Measurements from ENCODE around the gene SHD. TPM values are rescaled to one million over a fixed set of nuclear protein-coding genes. Genes with fewer than 3 reads are reported as not detected.

SHD gene
- total and polyA plus RNA-seq, 3 donors from 2014 or later: 0.16 to 1.8 (median 0.79) TPM

GRCh38 chr19:4319067-4319718, 40.1 kb downstream of the SHD start:
- no peaks in the 10 kb centered on the region for H3K36me3 ChIP-seq (ENCODE audit: low read depth, missing control alignments)
- 91 to 94% methylated on average over 2 of the region's 2 CpGs for WGBS, 2 donors

DNA sequence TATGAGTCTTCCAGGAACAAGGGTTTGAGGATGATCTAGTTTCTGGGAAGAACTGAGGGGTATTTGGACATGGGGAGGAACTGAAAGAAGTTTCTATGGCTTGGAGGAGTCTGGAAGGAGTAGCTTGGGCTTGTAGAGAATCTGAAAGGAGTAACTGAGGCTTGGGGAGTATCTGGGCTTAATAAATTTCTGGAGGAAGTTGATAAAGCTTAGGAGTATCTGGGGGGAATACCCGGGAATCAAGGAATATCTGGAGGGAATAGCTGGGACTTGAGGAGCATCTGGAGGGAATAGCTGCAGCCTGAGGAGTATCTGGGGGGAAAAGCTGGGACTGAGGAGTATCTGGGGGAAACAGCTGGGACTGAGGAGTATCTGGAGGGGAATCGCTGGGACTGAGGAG, 41.4 kb downstream of the SHD start:
- H3K4me1 ChIP-seq: no peaks in the 10 kb centered on the region
- intact Hi-C loops (cut with DNase I; ENCODE audit: low total_unique reads): no loop called here
- WGBS, 2 donors: 92 to 97% methylated on average over 2 of the region's 2 CpGs
- no peak overlapping the region for H3K4me3 ChIP-seq
- no peaks in the 10 kb centered on the region for H3K36me3 ChIP-seq (ENCODE audit: low read depth, missing control alignments)
- no peak for TF ChIP-seq POLR2A (IDR thresholded peaks at IDR 0.05)
- TF ChIP-seq, protein P1, sequence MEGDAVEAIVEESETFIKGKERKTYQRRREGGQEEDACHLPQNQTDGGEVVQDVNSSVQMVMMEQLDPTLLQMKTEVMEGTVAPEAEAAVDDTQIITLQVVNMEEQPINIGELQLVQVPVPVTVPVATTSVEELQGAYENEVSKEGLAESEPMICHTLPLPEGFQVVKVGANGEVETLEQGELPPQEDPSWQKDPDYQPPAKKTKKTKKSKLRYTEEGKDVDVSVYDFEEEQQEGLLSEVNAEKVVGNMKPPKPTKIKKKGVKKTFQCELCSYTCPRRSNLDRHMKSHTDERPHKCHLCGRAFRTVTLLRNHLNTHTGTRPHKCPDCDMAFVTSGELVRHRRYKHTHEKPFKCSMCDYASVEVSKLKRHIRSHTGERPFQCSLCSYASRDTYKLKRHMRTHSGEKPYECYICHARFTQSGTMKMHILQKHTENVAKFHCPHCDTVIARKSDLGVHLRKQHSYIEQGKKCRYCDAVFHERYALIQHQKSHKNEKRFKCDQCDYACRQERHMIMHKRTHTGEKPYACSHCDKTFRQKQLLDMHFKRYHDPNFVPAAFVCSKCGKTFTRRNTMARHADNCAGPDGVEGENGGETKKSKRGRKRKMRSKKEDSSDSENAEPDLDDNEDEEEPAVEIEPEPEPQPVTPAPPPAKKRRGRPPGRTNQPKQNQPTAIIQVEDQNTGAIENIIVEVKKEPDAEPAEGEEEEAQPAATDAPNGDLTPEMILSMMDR (IDR thresholded peaks at IDR 0.05): no peak
- DNase-seq: no peak
- no peaks in the 10 kb centered on the region for H3K27me3 ChIP-seq
- H3K27ac ChIP-seq: no peak overlapping the region
- no peaks in the 10 kb centered on the region for H3K9me3 ChIP-seq

More at GRCh38 chr19:4319067-4319718, 40.1 kb downstream of the SHD start:
- Histone ChIP-seq H3K9me3 (no peaks in the 10 kb centered on the region), H3K4me1 (peaks cover 4% of the 10 kb centered on the region), H3K27me3 (no peaks in the 10 kb centered on the region), H3K4me3 (no peak overlapping the region), H3K27ac (no peak overlapping the region)
- no peak for DNase-seq
- TF ChIP-seq, protein P1 (IDR thresholded peaks at IDR 0.05): no peak
- no peak for TF ChIP-seq POLR2A (IDR thresholded peaks at IDR 0.05)
- intact Hi-C loops (cut with DNase I; ENCODE audit: low total_unique reads): no loop called here

- Histone ChIP-seq H3K36me3 (ENCODE audit: low read depth, missing control alignments) (no peaks in the 10 kb centered on the region), H3K27me3 (no peaks in the 10 kb centered on the region), H3K27ac (no peak overlapping the region), H3K9me3 (no peaks in the 10 kb centered on the region), H3K4me3 (no peak overlapping the region), H3K4me1 (no peaks in the 10 kb centered on the region)
- WGBS, 2 donors: 64 to 66% methylated on average over 8 to 36 of the region's 37 CpGs
- no peak for DNase-seq
- TF ChIP-seq POLR2A (IDR thresholded peaks at IDR 0.05): no peak
- TF ChIP-seq, protein P1 (IDR thresholded peaks at IDR 0.05): no peak
- intact Hi-C loops (cut with DNase I; ENCODE audit: low total_unique reads): no loop called here
Measured at GRCh38 chr19:4322942-4323665, 44.0 kb downstream of the SHD start.

DNA sequence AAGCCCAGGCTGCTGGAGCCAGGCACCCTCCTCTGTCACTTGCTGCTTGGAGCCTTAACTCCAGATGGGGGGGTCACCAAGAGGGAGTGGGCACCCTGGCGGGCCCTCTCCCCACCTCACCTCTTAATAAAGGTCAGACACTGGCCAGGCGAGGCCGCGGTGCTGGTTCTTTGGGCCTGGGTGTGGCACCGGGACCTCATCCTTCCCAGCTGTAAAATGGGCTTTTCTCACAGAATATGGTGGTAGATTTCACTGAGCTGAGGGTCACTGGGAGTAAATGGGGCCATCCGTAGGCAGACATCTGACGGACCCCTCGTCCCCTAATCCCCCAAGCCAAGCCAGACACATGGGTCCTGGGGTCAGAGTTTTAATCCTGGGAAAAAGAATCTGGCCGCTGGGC, 44.6 kb downstream of the SHD start:
- no peaks in the 10 kb centered on the region for H3K27me3 ChIP-seq
- intact Hi-C loops (cut with DNase I; ENCODE audit: low total_unique reads): no loop called here
- peaks cover 2% of the 10 kb centered on the region for H3K4me1 ChIP-seq

More for the DNA sequence above, 44.6 kb downstream of the SHD start:
- H3K9me3 ChIP-seq: no peaks in the 10 kb centered on the region
- no peak overlapping the region for H3K4me3 ChIP-seq
- H3K36me3 ChIP-seq (ENCODE audit: low read depth, missing control alignments): no peaks in the 10 kb centered on the region
- TF ChIP-seq, protein P1 (IDR thresholded peaks at IDR 0.05): no peak
- no peak for TF ChIP-seq POLR2A (IDR thresholded peaks at IDR 0.05)
- DNase-seq: no peak
- H3K27ac ChIP-seq: no peak overlapping the region
- 89 to 91% methylated on average over 4 to 9 of the region's 9 CpGs for WGBS, 2 donors

All from testis (tissue), 3 donors.